GM18526 (cell line): ENCODE data around the gene ACSL3.
A peak's percentile ranks its signal among the peaks of the same experiment; 100 is the strongest.

Experiments used
- POLR2A ChIP-seq: IDR thresholded peaks from 3 replicates; pipeline ENCODE4 v1.6.1; 2011; ENCODE audit not compliant: insufficient read length; ENCODE audit errors: extremely low read depth

The ACSL3 gene

GRCh38 chr2:222860740-222861410 is at the start of gene ACSL3:
Gene ACSL3 (plus strand): TSS chr2:222861036. CDS start chr2:222908773, 47,737 bp downstream.
- peak; percentile 98 for TF ChIP-seq POLR2A

DNA sequence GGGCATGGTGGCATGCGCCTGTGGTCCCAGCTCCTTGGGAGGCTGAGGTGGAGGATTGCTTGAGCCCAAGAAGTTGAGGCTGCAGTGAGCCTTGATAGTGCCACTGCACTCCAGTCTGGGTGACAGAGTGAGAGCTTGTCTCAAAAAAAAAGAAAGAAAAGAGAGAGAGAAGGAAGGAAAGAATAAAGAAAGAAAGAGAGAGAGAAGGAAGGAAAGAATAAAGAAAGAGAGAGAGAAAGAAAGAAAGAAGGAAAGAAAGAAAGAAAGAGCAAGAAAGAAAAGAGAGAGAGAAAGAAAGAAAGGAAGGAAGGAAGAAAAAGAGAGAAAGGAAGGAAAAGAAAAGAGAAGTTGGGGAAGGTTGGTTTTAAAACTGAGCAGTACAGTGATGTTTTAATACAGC is 49.0 kb upstream of the ACSL3 start:
- no peak for TF ChIP-seq POLR2A

DNA sequence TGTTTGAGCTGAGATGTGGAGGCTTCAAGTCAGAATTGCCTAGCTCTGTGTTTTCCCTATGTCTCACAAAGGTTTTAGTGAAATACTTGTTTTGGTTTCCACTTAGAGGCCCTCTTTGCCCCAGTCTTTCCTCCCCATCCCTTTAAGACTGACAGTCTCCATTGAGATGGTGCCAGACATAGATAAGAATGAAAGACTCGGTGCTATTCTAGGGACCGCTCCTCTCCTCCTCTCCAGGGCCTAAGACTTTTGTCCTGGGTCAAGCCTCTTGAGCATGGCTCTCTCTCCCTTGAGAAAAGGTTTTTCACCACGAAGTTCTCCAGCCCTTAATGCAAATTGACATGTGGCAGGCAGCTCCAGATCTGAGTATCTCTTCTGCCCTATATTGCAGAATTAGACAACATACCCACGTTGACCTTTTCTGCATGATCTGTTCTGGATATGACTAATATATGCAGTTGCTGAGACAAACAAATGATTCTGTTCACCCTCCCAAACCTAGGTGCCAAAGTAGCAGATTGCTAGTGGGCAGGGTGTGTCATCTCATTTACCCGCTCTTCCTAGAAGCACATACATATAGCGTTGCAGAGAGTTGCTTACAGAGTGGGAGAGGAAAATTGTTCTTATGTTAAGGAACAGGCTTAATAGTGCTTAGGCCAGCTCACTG is 47.5 kb upstream of the ACSL3 start:
- TF ChIP-seq POLR2A, result no peak

DNA sequence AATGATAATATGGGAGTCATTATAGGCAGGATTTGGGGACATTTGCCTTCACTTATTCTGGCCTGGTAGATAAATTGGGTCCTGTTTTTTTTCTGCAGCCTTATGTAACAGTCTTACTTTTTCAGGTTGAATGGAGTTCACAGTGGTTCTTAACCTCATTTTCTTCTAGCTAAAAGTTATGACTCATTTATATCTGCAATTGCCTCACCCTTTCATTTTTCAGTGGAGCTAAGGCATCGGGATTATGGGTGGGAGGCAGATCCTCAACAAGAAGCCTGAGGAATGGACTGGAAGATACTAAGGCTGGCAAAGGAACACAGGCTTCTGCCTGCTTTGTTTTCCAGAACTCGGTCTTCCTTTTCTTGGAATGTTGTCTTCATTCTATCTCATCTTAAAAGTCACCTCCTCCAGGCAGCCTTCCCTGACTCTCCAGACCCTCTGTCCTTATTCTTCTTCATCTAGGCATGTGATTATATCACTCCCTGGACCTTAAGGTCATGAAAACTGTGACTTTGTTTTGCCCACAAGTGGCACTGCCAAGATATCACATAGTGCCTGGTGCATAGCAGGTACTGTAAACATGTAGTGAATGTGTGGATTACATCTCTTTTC is 41.0 kb upstream of the ACSL3 start:
- TF ChIP-seq POLR2A, result no peak

DNA sequence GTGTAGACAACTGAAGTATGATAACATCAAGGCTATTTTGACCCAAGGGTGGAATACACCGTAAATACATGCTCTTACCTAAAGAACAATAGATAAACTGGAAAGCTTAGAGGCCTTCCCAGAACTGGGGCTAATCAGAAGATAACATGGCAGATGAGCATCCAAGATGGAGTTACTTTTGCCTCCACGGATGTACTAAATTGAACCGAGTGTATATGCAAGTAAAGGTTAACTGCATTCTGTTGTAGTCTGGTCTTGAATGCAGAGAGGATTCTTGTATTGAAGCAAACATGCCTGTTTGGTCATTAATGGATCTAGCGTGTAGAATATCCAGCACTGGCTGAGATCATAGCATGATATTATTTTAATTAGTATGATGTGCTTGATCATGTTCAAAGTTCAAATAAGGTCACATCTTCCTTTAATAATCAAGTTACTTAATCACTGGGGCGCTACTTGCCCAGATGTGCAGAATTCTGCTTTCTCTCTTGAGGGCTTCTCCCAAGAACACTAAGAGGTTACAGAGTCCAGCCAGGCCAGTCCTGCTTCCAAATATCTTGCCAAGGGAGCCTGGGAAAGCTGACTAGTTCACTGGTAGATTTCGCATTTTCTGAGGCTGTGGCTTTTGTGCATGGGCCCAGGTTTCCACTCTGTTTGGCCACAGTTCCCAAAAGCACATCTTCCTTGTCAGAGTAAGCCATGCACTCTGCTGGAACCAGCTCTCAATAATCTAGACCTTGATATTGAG is 37.5 kb upstream of the ACSL3 start:
- no peak for TF ChIP-seq POLR2A

DNA sequence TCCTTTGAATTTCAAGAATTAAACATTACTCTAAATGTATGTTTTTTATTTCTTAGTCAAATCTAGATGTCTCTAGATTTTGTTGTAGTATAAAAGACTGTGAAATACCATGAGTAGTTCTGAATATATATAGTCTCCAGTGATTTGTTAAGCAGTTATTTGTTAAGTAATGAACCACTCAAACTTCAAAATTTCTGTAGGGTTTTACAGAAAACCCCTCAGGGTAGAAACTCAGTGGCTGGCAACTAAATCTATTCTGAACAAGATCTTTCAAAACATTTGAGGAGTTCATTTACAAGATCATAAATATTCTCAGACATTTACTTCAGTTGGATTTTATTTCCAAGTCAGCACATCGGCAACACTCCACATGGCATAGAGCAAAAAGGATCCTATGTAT is 35.8 kb upstream of the ACSL3 start:
- no peak for TF ChIP-seq POLR2A

GRCh38 chr2:222827417-222827816 is 33.4 kb upstream of the ACSL3 start:
- no peak for TF ChIP-seq POLR2A

- TF ChIP-seq POLR2A, result no peak
These were observed 32.3 kb upstream of the ACSL3 start for GRCh38 chr2:222828572-222828971.

- TF ChIP-seq POLR2A, result no peak
These were observed 30.7 kb upstream of the ACSL3 start for GRCh38 chr2:222830164-222830563.

DNA sequence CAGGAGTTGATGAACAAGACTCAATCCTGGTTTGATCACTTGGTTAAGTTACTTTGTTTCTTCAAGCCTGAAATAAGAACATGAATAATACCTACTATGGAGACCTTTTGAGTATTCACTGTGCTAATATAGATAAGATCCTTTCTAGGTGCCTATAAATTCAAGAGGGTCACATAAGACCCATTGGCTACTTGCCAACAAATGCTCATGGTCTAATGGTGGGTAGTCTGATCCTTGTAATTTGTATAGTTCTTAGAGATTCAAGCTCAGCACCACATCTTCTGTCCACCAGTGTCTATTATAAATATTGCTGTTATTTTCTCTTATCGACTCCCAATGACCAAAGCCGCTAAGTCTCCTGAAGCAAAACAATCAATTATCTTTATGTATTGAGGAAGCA is 27.4 kb upstream of the ACSL3 start:
- TF ChIP-seq POLR2A, result no peak

DNA sequence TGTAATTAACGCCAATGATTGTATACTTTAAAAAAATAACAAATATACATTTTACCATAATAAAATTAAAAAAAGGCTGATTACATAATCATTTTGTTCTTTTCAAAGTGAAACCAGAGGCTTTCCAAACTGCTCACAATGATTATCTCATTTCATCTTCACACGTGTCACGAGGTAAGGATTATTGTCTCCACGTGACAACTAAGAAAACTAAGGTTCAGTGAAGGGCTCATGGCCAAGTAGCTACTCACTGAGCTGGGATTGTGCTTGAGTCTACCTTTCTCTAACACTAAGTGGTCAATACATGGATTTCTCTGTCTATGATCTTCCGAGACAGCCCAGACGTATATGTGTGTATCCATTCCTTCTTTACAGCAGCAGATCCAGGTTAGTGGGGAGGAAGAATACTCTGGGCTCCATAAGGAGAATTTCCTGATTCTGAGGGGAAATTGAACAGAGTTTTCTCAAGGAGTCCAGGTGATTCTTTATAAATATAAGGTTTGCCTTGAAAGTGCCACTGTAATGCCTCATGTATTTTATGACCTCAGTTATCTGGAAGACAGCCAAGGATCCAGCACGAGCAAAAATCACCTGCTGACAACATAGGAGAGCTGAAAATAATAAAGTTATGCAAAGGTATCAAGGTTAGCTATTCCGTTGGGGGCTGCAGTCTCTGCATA is 25.6 kb upstream of the ACSL3 start:
- no peak for TF ChIP-seq POLR2A

- TF ChIP-seq POLR2A, result no peak
These were observed 25.0 kb upstream of the ACSL3 start for GRCh38 chr2:222835823-222836151.

- TF ChIP-seq POLR2A, result no peak
These were observed 23.2 kb upstream of the ACSL3 start for GRCh38 chr2:222837643-222838056.

DNA sequence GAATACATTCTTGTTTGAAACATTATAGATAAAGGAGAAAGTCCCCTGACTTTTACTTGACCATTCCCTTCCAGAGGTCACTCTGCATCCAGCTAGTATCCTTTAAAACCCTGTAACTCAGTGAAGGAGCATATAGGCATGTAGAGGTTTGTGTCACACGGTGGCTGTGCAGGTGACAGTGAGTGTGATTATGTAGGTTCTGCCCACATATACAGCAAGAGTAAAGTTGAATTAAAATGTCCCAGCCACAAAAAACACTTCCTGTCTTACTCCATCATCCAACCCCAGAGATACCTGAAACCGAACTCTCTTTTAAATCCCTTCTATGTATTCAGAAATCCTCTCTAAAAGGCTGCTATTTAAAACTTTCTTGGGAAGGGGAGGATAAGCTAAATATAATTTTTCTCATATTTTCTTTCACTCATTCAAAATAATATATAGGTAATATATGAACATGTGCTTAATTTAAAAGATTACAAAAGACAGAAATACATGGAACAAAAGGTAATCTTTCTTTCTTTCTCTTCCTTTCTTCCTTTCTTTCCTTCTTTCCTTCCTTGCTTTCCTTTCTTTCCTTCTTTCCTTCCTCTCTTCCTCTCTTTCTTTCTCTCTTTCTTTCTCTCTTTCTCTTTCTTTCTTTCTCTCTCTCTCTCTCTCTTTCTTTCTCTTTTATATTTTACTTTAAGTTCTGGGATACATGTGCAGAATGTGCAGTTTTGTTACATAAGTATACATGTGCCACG is 20.6 kb upstream of the ACSL3 start:
- TF ChIP-seq POLR2A, result no peak
